Stomach (tissue), 4 donors: ENCODE measurements around the gene SVOPL.

Source experiments
- EP300 ChIP-seq: sonication (generic); formaldehyde crosslinking; IDR thresholded peaks from one replicate; pipeline ENCODE4 v1.6.1; 2017; ENCODE audit warnings: antibody characterized with exemption
- POLR2A ChIP-seq, 4 donors: fragments of 450-650 bp; IDR thresholded peaks; one replicate each; pipeline ENCODE4 v1.6.1; 2016; ENCODE audit warnings: antibody characterized with exemption in 4 of 4, control low read depth in 2 of 4, mild to moderate bottlenecking in 1 of 4, moderate library complexity in 1 of 4
- POLR2AphosphoS5 ChIP-seq, 3 donors: sonication (generic); formaldehyde crosslinking; IDR thresholded peaks; one replicate each; pipeline ENCODE4 v1.6.1; 2016; ENCODE audit warnings: antibody characterized with exemption in 3 of 3
- TF ChIP-seq, protein P1 (sequence below), 7 experiments: fragments of 450-650 bp in 4 of 7; fragments of 200-600 bp in 3 of 7; sonication (generic) in 3 of 7; IDR thresholded peaks; one replicate each; pipeline ENCODE4 v1.5.1; 2016 to 2019; ENCODE audit warnings: antibody characterized with exemption in 7 of 7, control low read depth in 2 of 7, mild to moderate bottlenecking in 1 of 7

DNA sequence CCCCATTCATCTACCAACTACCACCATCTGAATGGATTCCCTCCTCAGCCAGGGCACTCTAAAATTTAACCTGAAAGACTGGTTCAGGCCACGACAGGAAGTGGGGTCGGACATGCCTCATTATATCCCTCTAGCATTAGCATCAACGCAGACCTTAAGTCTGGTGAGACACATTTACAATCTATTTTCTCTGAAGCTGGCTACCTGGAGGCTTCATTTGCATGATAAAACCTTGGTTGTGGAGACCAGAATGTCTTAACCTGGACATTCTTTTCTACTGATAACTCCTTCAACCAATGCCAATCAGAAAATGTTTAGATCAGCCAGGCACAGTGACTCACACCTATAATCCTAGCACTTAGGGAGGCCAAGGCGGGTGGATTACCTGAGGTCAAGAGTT lies 42.3 kb downstream of the SVOPL start:
- TF ChIP-seq, protein P1, sequence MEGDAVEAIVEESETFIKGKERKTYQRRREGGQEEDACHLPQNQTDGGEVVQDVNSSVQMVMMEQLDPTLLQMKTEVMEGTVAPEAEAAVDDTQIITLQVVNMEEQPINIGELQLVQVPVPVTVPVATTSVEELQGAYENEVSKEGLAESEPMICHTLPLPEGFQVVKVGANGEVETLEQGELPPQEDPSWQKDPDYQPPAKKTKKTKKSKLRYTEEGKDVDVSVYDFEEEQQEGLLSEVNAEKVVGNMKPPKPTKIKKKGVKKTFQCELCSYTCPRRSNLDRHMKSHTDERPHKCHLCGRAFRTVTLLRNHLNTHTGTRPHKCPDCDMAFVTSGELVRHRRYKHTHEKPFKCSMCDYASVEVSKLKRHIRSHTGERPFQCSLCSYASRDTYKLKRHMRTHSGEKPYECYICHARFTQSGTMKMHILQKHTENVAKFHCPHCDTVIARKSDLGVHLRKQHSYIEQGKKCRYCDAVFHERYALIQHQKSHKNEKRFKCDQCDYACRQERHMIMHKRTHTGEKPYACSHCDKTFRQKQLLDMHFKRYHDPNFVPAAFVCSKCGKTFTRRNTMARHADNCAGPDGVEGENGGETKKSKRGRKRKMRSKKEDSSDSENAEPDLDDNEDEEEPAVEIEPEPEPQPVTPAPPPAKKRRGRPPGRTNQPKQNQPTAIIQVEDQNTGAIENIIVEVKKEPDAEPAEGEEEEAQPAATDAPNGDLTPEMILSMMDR (IDR thresholded peaks at IDR 0.05): no peak
- TF ChIP-seq POLR2A (IDR thresholded peaks at IDR 0.05) (no peak), EP300 (no peak), POLR2AphosphoS5 (IDR thresholded peaks at IDR 0.05) (no peak)
